T-helper 22 cell (primary cell): Measurements from ENCODE around the gene MYLK4.

Source experiments
- DNase-seq: peaks from one replicate; pipeline ENCODE4 v3.0.0-alpha.2; 2020; ENCODE audit warnings: low read depth

Gene MYLK4

GRCh38 chr6:2656460-2657079 is 94.2 kb downstream of the MYLK4 start:
- no peak for DNase-seq

GRCh38 chr6:2655844-2656433 is 94.8 kb downstream of the MYLK4 start:
- DNase-seq: no peak

DNA sequence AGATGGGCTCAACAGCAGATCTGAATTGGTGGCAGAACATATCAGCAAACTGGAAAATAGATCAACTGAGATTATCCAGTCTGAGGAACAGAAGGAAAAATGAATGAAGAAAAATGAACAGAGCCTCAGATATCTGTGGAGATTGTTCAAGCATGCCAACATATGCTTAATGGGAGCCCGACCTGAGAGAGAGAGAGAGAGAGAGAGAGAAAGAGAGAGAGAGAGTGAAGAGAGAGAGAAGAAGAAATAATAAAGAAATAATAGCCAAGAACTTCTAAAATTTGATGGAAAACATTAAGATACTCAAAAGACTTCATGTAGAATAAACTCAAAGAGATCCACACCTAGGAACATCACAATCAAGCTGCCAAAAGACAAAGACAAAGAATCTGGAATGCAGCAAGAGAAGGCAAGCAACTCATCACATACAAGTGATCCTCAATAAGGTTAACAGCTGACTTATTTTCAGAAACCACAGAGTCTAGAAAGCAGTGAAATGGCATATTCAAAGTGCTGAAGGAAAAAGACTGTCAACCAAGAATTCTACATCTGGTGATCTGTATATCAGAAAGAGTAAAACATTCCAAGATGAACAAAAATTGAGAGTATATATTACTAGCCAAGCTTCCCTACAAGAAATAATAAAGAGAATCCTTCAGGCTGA is 97.2 kb downstream of the MYLK4 start:
- no peak for DNase-seq

- no peak for DNase-seq
Observed at GRCh38 chr6:2652611-2653010, 98.1 kb downstream of the MYLK4 start.

- DNase-seq: no peak
Observed at GRCh38 chr6:2651961-2652360, 98.8 kb downstream of the MYLK4 start.

DNA sequence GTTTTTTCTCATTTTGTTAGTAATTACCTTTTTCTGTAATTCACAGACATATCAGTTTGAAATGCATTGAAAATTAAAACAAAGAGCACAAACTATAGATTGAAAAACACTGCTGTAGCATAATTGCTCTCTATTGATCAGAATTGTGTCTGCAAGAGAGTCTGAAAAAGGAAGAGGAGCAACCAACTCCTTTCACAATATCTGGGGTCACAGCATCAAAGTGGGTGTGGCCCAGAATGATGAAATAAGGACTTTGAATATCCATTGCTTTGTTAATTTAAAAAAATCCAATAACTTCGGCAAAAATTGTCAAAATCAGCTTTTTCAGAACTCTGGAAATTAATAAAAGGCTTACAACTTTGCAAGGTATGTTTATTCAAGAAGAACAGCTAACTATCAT is 99.2 kb downstream of the MYLK4 start:
- no peak for DNase-seq

DNA sequence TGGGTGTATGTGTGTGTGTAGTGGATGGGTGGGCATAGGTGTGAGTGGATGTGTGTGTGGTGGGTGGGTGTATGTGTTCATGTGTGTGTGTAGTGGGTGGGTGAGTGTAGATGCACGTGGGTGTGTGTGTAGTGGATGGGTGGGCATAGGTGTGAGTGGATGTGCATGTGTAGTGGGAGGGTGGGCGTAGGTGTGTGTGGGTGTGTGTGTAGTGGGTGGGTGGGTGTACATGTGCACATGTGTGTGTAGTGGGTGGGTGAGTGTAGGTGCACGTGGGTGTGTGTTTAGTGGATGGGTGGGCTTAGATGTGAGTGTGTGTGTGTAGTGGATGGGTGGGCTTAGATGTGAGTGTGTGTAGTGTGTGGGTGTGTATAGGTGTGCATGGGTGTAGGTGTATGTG is 104.4 kb downstream of the MYLK4 start:
- no peak for DNase-seq

GRCh38 chr6:2643935-2644539 is 106.7 kb downstream of the MYLK4 start:
- DNase-seq: no peak

- no peak for DNase-seq
Observed at GRCh38 chr6:2643130-2643529, 107.6 kb downstream of the MYLK4 start.

- no peak for DNase-seq
Observed at GRCh38 chr6:2641044-2641725, 109.5 kb downstream of the MYLK4 start.

GRCh38 chr6:2640551-2640950 is 110.2 kb downstream of the MYLK4 start:
- DNase-seq: no peak

GRCh38 chr6:2639896-2640295 is 110.8 kb downstream of the MYLK4 start:
- DNase-seq: no peak

- no peak for DNase-seq
Observed at GRCh38 chr6:2639167-2639566, 111.6 kb downstream of the MYLK4 start.

GRCh38 chr6:2636672-2637071 is 114.0 kb downstream of the MYLK4 start:
- DNase-seq: no peak

DNA sequence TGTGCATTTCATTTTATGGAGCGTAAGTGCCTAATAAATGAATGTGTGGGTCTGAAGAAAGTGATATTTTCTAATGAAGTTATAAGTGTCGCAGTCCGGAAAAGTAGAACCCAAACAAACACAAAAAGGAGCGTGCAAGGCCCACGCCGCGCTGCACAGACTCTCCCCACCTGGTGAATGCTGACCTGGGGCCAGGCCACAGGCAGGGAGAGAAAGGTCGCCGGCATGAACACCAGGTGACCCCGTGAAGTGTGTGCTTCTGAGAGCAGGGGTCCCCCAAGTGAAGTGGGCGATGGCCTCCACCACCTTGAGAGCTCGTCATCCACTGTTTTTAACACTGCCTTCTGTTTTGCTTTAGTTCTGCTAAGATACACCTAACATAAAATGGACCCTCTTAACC is 114.8 kb downstream of the MYLK4 start:
- no peak for DNase-seq

DNA sequence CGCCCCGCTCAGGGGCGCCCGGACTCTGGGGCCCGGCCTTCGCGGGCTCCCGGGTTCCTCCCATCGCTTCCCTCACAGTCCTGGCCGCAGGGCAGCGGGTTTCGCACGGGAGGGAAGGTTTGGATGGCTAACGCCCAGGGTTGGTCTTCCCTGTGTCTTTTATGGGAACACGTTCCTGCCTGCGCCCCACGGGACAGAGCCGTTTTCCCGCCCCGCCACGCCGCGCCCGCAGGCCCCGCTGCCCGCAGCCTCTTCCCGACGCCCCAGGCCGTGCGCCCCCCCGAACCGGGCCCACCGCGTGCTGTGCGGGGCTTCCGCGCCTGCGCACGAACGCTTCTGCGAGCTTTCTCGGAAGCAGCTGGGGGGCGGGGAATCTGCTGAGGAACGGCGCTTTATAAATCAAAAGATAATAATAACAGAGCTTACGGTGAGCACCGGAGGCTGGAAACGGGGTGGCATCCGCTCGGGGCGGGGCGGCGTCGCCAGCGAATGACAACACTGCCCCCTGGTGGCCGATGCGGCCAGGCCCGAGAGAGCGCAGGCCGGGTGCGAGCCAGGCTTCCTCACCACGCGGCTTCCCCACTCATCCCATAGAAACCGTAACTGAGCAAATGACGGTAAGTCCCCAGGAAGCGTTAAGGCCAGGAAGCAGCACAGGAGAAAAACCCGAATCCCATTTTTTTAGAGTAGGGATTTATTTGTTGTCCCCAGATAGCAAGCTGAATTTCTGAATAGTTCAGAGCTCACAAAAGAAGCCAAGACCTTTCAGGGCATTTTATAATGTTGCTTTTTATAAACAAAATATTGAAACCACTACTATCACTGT is 116.4 kb downstream of the MYLK4 start:
- peak; percentile 41 for DNase-seq

DNA sequence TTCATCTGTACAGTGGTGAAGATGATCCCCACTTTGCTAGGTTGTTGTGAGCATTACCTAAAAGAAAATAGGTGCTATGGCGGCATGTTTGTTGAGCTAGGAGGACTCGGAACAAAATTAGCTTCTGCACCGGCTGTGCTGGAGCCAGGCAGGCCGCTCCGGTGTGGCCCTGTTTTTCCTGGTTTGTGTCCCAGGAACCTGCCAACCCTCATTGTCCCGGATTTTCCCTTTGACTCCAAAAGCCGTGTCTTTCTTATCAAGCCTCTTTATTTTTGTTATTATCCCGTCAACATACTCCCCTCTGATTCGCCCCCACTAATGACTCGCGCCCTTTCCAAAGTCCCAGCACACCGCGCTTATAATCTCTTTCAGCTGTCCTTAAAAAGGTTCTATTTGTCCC is 117.0 kb downstream of the MYLK4 start:
- DNase-seq: no peak

DNA sequence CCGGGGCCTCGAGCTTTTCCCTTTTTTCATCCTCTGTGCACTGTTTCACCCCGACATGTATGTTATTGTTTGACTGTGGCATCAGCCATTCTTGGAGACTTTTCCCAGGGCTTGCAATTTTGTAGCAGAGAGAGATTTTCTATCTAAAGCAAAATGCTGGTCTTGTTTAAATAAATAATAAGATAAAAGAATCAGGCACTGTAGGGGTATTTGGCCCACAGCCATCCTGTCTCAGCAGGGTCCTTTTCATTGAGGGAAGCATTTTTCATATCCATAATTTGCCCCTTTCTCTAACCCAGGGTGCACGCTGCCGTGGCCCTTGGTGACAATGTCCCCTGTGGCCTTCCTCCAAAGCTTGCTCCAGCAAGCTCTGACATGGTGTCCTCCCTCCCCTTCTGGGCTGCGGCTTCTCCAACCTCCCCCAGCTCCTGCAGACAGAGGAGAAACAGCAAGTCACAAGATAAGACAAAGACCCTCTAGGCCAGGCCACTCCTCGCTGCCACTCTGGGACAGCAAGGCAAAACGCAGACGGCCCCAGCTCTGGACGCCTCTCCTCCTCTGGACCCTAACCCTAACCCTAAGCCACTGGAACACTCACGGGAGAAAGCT is 117.6 kb downstream of the MYLK4 start:
- no peak for DNase-seq

- DNase-seq: no peak
Observed at GRCh38 chr6:2632368-2632767, 118.4 kb downstream of the MYLK4 start.

DNA sequence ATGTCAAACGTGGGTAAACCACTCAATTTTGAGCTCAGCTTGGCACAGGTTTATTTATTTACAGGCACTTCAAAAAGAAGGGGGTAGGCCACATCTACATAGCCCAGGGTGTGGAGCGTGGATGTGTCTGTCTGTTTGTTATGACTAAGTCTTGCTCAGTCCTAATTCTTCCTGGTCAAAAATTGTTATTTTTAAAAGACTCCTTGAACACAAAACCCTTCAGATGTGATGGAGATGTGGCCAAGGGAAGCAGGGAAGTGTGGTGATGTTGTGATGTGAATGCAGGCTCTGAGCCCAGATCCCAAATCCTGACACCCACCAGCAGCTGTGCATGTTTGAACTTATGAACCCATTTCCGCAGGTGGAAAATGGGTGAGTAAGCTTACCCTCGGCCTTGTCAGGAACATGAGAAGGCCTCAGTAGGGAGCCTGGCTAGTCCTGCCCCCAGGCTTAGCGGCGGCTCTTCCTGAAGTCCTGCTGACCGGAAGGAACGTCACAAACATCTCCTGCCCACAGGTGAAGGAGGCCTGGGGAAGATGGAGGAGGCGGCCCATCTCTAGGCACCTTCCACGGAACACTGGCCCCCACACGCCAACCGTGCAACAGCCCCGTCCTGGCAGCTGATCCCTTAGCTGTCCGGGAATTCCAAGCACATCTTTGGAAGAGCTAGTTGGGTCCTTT is 119.7 kb downstream of the MYLK4 start:
- no peak for DNase-seq

DNA sequence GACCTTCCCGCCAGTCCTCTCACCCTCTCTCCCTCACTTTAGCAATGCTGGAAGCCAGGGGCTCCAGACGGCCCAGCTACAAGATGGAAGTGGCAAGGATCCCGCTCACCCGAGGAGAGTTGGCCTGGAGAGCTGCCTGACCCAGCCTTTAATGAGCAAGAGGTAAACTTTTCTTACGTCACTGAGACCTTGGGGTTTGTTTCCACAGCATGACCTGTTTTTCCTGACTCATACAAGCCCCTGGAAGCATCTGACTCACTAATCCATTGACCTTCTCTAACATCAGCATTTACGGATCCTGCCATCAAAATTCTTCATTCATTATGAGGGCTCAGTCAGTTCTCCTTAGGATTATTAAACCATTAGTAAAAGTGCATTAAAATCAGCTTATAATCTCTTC is 120.4 kb downstream of the MYLK4 start:
- no peak for DNase-seq
